Activated naive CD8-positive, alpha-beta T cell treated with anti-CD3 and anti-CD28 coated beads, Interleukin-2, amount 50 U/mL, for 24 hours (primary cell): ENCODE measurements around the gene CDC14A.
A peak's percentile ranks its signal among the peaks of the same experiment; 100 is the strongest.
"Not testable (repeated sequence)": the region's sequence is repeated elsewhere in the genome, so short reads cannot be mapped to it uniquely, and the experiment has no call there.

Source experiments
- ATAC-seq: fragments of 150-1000 bp; cut with Tn5 transposase; one replicate; pipeline ENCODE4 v1.10.0; 2021
- DNase-seq: peaks from one replicate; pipeline ENCODE4 v3.0.0; 2021
- H3K27ac Mint-ChIP-seq: one replicate; pipeline ENCODE4 v1.8.0; 2021; ENCODE audit warnings: mild to moderate bottlenecking, mixed read lengths
- H3K27me3 Mint-ChIP-seq: one replicate; pipeline ENCODE4 v1.8.0; 2021; ENCODE audit warnings: mixed read lengths
- H3K36me3 Mint-ChIP-seq: one replicate; pipeline ENCODE4 v1.8.0; 2021; ENCODE audit warnings: low read depth, mixed read lengths
- H3K4me1 Mint-ChIP-seq: one replicate; pipeline ENCODE4 v1.8.0; 2021; ENCODE audit warnings: mixed read lengths
- H3K4me3 Mint-ChIP-seq: one replicate; pipeline ENCODE4 v1.8.0; 2021; ENCODE audit warnings: mild to moderate bottlenecking, moderate library complexity, mixed read lengths
- H3K9me3 Mint-ChIP-seq: one replicate; pipeline ENCODE4 v1.8.0; 2021; ENCODE audit warnings: mixed read lengths

CDC14A gene

GRCh38 chr1:100363831-100364230, 11.5 kb downstream of the CDC14A start:
- Mint-ChIP-seq H3K4me3 (no peak overlapping the region), H3K27ac (no peak overlapping the region), H3K36me3 (peaks cover 23% of the 10 kb centered on the region), H3K4me1 (peaks cover 64% of the 10 kb centered on the region), H3K9me3 (peaks cover 4% of the 10 kb centered on the region), H3K27me3 (no peaks in the 10 kb centered on the region)
- ATAC-seq (no peak), DNase-seq (no peak)

GRCh38 chr1:100364697-100365096, 12.4 kb downstream of the CDC14A start:
- peaks cover 61% of the 10 kb centered on the region for H3K4me1 Mint-ChIP-seq
- peaks cover 28% of the 10 kb centered on the region for H3K36me3 Mint-ChIP-seq
- DNase-seq (no peak), ATAC-seq (no peak)
- H3K9me3 Mint-ChIP-seq: peaks cover 8% of the 10 kb centered on the region
- H3K27me3 Mint-ChIP-seq: no peaks in the 10 kb centered on the region
- peak overlapping the region; percentile 36 for H3K27ac Mint-ChIP-seq
- no peak overlapping the region for H3K4me3 Mint-ChIP-seq

GRCh38 chr1:100366209-100366525, 13.9 kb downstream of the CDC14A start:
- H3K27ac Mint-ChIP-seq: no peak overlapping the region
- peaks cover 61% of the 10 kb centered on the region for H3K4me1 Mint-ChIP-seq
- DNase-seq (no peak), ATAC-seq (no peak)
- H3K9me3 Mint-ChIP-seq: peaks cover 8% of the 10 kb centered on the region
- no peaks in the 10 kb centered on the region for H3K27me3 Mint-ChIP-seq
- H3K4me3 Mint-ChIP-seq: no peak overlapping the region
- peaks cover 33% of the 10 kb centered on the region for H3K36me3 Mint-ChIP-seq

- peaks cover 62% of the 10 kb centered on the region for H3K4me1 Mint-ChIP-seq
Observed at GRCh38 chr1:100369339-100369738, 17.0 kb downstream of the CDC14A start.

GRCh38 chr1:100373953-100374352, 21.6 kb downstream of the CDC14A start:
- Mint-ChIP-seq H3K36me3 (peaks cover 25% of the 10 kb centered on the region), H3K9me3 (peaks cover 11% of the 10 kb centered on the region), H3K4me1 (peaks cover 65% of the 10 kb centered on the region)
- not testable (repeated sequence) for H3K27me3 Mint-ChIP-seq, H3K27ac Mint-ChIP-seq, H3K4me3 Mint-ChIP-seq, ATAC-seq, DNase-seq

More at GRCh38 chr1:100369339-100369738, 17.0 kb downstream of the CDC14A start:
- H3K27me3 Mint-ChIP-seq, ATAC-seq, H3K27ac Mint-ChIP-seq, H3K9me3 Mint-ChIP-seq, DNase-seq, H3K4me3 Mint-ChIP-seq: not testable (repeated sequence)
- peaks cover 25% of the 10 kb centered on the region for H3K36me3 Mint-ChIP-seq

GRCh38 chr1:100376890-100377289, 24.6 kb downstream of the CDC14A start:
- H3K27me3 Mint-ChIP-seq, ATAC-seq, H3K27ac Mint-ChIP-seq, DNase-seq, H3K4me3 Mint-ChIP-seq, H3K9me3 Mint-ChIP-seq: not testable (repeated sequence)
- peaks cover 24% of the 10 kb centered on the region for H3K36me3 Mint-ChIP-seq
- H3K4me1 Mint-ChIP-seq: peaks cover 67% of the 10 kb centered on the region

- H3K4me3 Mint-ChIP-seq: peak overlapping the region; percentile 46
- no peak for DNase-seq
- peaks cover 24% of the 10 kb centered on the region for H3K36me3 Mint-ChIP-seq
- H3K27ac Mint-ChIP-seq: peak overlapping the region; percentile 89
- H3K9me3 Mint-ChIP-seq: peaks cover 7% of the 10 kb centered on the region
- no peaks in the 10 kb centered on the region for H3K27me3 Mint-ChIP-seq
- ATAC-seq: peak; percentile 91
- H3K4me1 Mint-ChIP-seq: peaks cover 65% of the 10 kb centered on the region
Observed at GRCh38 chr1:100377590-100378361, 25.5 kb downstream of the CDC14A start.

GRCh38 chr1:100378956-100379355, 26.6 kb downstream of the CDC14A start:
- Mint-ChIP-seq H3K27ac (no peak overlapping the region), H3K36me3 (peaks cover 22% of the 10 kb centered on the region), H3K27me3 (no peaks in the 10 kb centered on the region), H3K4me3 (no peak overlapping the region), H3K9me3 (peaks cover 7% of the 10 kb centered on the region), H3K4me1 (peaks cover 73% of the 10 kb centered on the region)
- DNase-seq (no peak), ATAC-seq (peak; percentile 37)

GRCh38 chr1:100380635-100381034, 28.3 kb downstream of the CDC14A start:
- H3K4me3 Mint-ChIP-seq: no peak overlapping the region
- H3K27ac Mint-ChIP-seq: no peak overlapping the region
- DNase-seq (no peak), ATAC-seq (no peak)
- peaks cover 73% of the 10 kb centered on the region for H3K4me1 Mint-ChIP-seq
- H3K27me3 Mint-ChIP-seq: no peaks in the 10 kb centered on the region
- no peaks in the 10 kb centered on the region for H3K9me3 Mint-ChIP-seq
- peaks cover 12% of the 10 kb centered on the region for H3K36me3 Mint-ChIP-seq

- H3K9me3 Mint-ChIP-seq: no peaks in the 10 kb centered on the region
- peaks cover 10% of the 10 kb centered on the region for H3K36me3 Mint-ChIP-seq
- no peaks in the 10 kb centered on the region for H3K27me3 Mint-ChIP-seq
- ATAC-seq: no peak
- no peak overlapping the region for H3K27ac Mint-ChIP-seq
- DNase-seq: no peak
- no peak overlapping the region for H3K4me3 Mint-ChIP-seq
- H3K4me1 Mint-ChIP-seq: peaks cover 74% of the 10 kb centered on the region
Observed at GRCh38 chr1:100382657-100383056, 30.4 kb downstream of the CDC14A start.

GRCh38 chr1:100383743-100384405, 31.6 kb downstream of the CDC14A start:
- no peaks in the 10 kb centered on the region for H3K9me3 Mint-ChIP-seq
- H3K36me3 Mint-ChIP-seq: peaks cover 10% of the 10 kb centered on the region
- no peak overlapping the region for H3K4me3 Mint-ChIP-seq
- DNase-seq (no peak), ATAC-seq (no peak)
- no peaks in the 10 kb centered on the region for H3K27me3 Mint-ChIP-seq
- H3K27ac Mint-ChIP-seq: no peak overlapping the region
- peaks cover 72% of the 10 kb centered on the region for H3K4me1 Mint-ChIP-seq

GRCh38 chr1:100387209-100387608, 34.9 kb downstream of the CDC14A start:
- Mint-ChIP-seq H3K36me3 (peaks cover 3% of the 10 kb centered on the region), H3K9me3 (no peaks in the 10 kb centered on the region), H3K27me3 (no peaks in the 10 kb centered on the region), H3K4me1 (peaks cover 77% of the 10 kb centered on the region), H3K27ac (peak overlapping the region; percentile 59), H3K4me3 (peak overlapping the region; percentile 65)
- no peak for ATAC-seq
- DNase-seq: no peak

- no peaks in the 10 kb centered on the region for H3K9me3 Mint-ChIP-seq
- peak overlapping the region; percentile 74 for H3K4me3 Mint-ChIP-seq
- peaks cover 76% of the 10 kb centered on the region for H3K4me1 Mint-ChIP-seq
- ATAC-seq: no peak
- H3K36me3 Mint-ChIP-seq: peaks cover 3% of the 10 kb centered on the region
- no peaks in the 10 kb centered on the region for H3K27me3 Mint-ChIP-seq
- peak overlapping the region; percentile 71 for H3K27ac Mint-ChIP-seq
- no peak for DNase-seq
Observed at GRCh38 chr1:100387657-100388350, 35.5 kb downstream of the CDC14A start.

- no peak overlapping the region for H3K4me3 Mint-ChIP-seq
- peaks cover 14% of the 10 kb centered on the region for H3K36me3 Mint-ChIP-seq
- H3K27ac Mint-ChIP-seq: peak overlapping the region; percentile 6
- H3K27me3 Mint-ChIP-seq: no peaks in the 10 kb centered on the region
- ATAC-seq: no peak
- no peaks in the 10 kb centered on the region for H3K9me3 Mint-ChIP-seq
- DNase-seq: no peak
- H3K4me1 Mint-ChIP-seq: peaks cover 78% of the 10 kb centered on the region
Observed at GRCh38 chr1:100390531-100390930, 38.2 kb downstream of the CDC14A start.

- DNase-seq: no peak
- Mint-ChIP-seq H3K4me1 (peaks cover 83% of the 10 kb centered on the region), H3K36me3 (peaks cover 14% of the 10 kb centered on the region), H3K27me3 (no peaks in the 10 kb centered on the region), H3K27ac (peak overlapping the region; percentile 14), H3K9me3 (no peaks in the 10 kb centered on the region), H3K4me3 (no peak overlapping the region)
- ATAC-seq: peak; percentile 47
Observed at GRCh38 chr1:100391675-100392074, 39.4 kb downstream of the CDC14A start.
